K562 (cell line): ENCODE results near the gene KCTD17. TPM values are rescaled to one million over a fixed set of nuclear protein-coding genes. Genes with fewer than 3 reads are reported as not detected.

Experiments
- ATAC-seq: fragments of 200-7000 bp; cut with Tn5 transposase; 3 replicates; pipeline ENCODE4 v1.9.1; 2020; ENCODE audit warnings: moderate library complexity
- BruUV-seq: library from RNA; stranded (reverse); fragments of 400-500 nt; replicated peaks from 2 replicates; lab custom pipeline; 2021; lab: Mats Ljungman, UMichigan
- CTCF ChIA-PET: fragments of 300-600 bp; formaldehyde crosslinking; extraction: SDS; loops from one replicate; lab custom pipeline; 2021; ENCODE audit warnings: low intra/inter-chr PET ratio; lab: Yijun Ruan, JAX
- POLR2A ChIA-PET: fragments of 300-600, 350-650 bp; sonication (Branson Sonifier 250); formaldehyde crosslinking; extraction: SDS; loops from one replicate; lab custom pipeline; 2021; ENCODE audit warnings: antibody characterized with exemption, inconsistent platforms; lab: Yijun Ruan, JAX
- DNase-seq, 4 experiments: peaks; one replicate each; pipeline versions ENCODE4 v3.0.0 to v3.0.0-alpha.2; 2011 to 2018; ENCODE audit warnings: low spot score in 3 of 4, mixed read lengths in 3 of 4; ENCODE audit errors: extremely low read depth in 1 of 4
- FAIRE-seq: peaks from 2 replicates; lab custom pipeline; 2011; peaks lifted over from hg19 to GRCh38; lab: Jason Lieb, UNC
- H2AFZ ChIP-seq: 2 replicates; pipeline ENCODE4 v1.6.0; 2011; ENCODE audit warnings: low read depth, low read length, control low read depth, inconsistent platforms
- H3K27ac ChIP-seq: fragments of 200-600 bp; 3 replicates; pipeline ENCODE4 v1.8.0; 2011; ENCODE audit warnings: low read depth, mild to moderate bottlenecking, control low read depth, inconsistent platforms, low read length, moderate library complexity, mixed read lengths; ENCODE audit errors: extremely low read depth
- H3K27me3 ChIP-seq, 2 experiments: fragments of 300-600 bp in 1 of 2; 2 replicates in 1 of 2; 3 replicates in 1 of 2; pipeline versions ENCODE4 v1.6.0 to v1.8.0; 2011; ENCODE audit warnings: inconsistent platforms in 2 of 2, low read length in 2 of 2, mild to moderate bottlenecking in 1 of 2, mixed read lengths in 1 of 2, moderate library complexity in 1 of 2; ENCODE audit not compliant: control insufficient read depth in 2 of 2, insufficient read depth in 2 of 2
- H3K36me3 ChIP-seq: fragments of 300-600 bp; 3 replicates; pipeline ENCODE4 v1.8.0; 2011; ENCODE audit warnings: mild to moderate bottlenecking, low read length, inconsistent platforms; ENCODE audit not compliant: control insufficient read depth, insufficient read depth
- H3K4me1 ChIP-seq, 2 experiments: fragments of 200-600 bp in 1 of 2; replicated peaks in 1 of 2; 2 replicates in 1 of 2; 3 replicates in 1 of 2; pipeline versions ENCODE4 v1.5.1 to v1.8.0; 2011; ENCODE audit warnings: inconsistent platforms in 2 of 2, low read length in 2 of 2, mild to moderate bottlenecking in 1 of 2, mixed read lengths in 1 of 2, moderate library complexity in 1 of 2; ENCODE audit not compliant: control insufficient read depth in 2 of 2, insufficient read depth in 2 of 2
- H3K4me2 ChIP-seq: 2 replicates; pipeline ENCODE4 v1.6.1; 2011; ENCODE audit warnings: low read length, control low read depth, inconsistent platforms, mixed read lengths; ENCODE audit not compliant: insufficient read depth
- H3K4me3 ChIP-seq: fragments of 200-600 bp; sonication (generic), shearing (Covaris generic); 2 replicates; pipeline ENCODE4 v1.5.1; 2016; ENCODE audit warnings: control low read depth, inconsistent platforms
- H3K79me2 ChIP-seq: fragments of 200-600 bp; 3 replicates; pipeline ENCODE4 v1.8.0; 2011; ENCODE audit warnings: low read length, inconsistent platforms; ENCODE audit not compliant: control insufficient read depth, insufficient read depth
- H3K9ac ChIP-seq, 2 experiments: 2 replicates each; pipeline versions ENCODE4 v1.6.0 to v1.6.1; 2011; ENCODE audit warnings: low read depth in 2 of 2, low read length in 2 of 2, control low read depth in 1 of 2, inconsistent platforms in 1 of 2, mild to moderate bottlenecking in 1 of 2, mixed read lengths in 1 of 2; ENCODE audit not compliant: insufficient read depth in 1 of 2
- H3K9me1 ChIP-seq: one replicate; pipeline ENCODE4 v1.6.0; 2011; ENCODE audit warnings: inconsistent platforms, mild to moderate bottlenecking, low read length, moderate library complexity; ENCODE audit not compliant: control insufficient read depth, insufficient read depth
- H3K9me3 ChIP-seq: replicated peaks from 2 replicates; pipeline ENCODE4 v1.5.1; 2011; ENCODE audit warnings: low read depth, low read length, inconsistent platforms; ENCODE audit not compliant: control insufficient read depth, insufficient read depth
- H4K20me1 ChIP-seq: replicated peaks from 2 replicates; pipeline ENCODE4 v1.6.1; 2011; ENCODE audit warnings: low read length, inconsistent platforms, mixed read lengths; ENCODE audit not compliant: control insufficient read depth, insufficient read depth
- ARNT ChIP-seq, 2 experiments: fragments of 450-650 bp; IDR thresholded peaks; 2 replicates each; pipeline ENCODE4 v1.6.1; 2016; ENCODE audit warnings: mild to moderate bottlenecking in 1 of 2
- BACH1 ChIP-seq: fragments of 200-800 bp; sonication (Bioruptor generic); IDR thresholded peaks from 2 replicates; pipeline ENCODE4 v1.6.1; 2016; ENCODE audit warnings: missing genetic modification characterization, missing compliant biosample characterization
- CTCFL ChIP-seq: IDR thresholded peaks from 2 replicates; pipeline ENCODE4 v1.6.1; 2011; ENCODE audit warnings: borderline replicate concordance, low read depth, mild to moderate bottlenecking, moderate library complexity, low read length; ENCODE audit not compliant: insufficient read depth, poor library complexity, severe bottlenecking
- HDAC3 ChIP-seq: fragments of 450-650 bp; IDR thresholded peaks from 2 replicates; pipeline ENCODE4 v1.6.1; 2018; ENCODE audit warnings: borderline replicate concordance, mild to moderate bottlenecking, moderate library complexity; ENCODE audit not compliant: partially characterized antibody
- MECOM ChIP-seq: fragments of 250-450 bp; sonication (Bioruptor Pico); IDR thresholded peaks from 2 replicates; pipeline ENCODE4 v1.8.0; 2022; ENCODE audit warnings: inconsistent platforms
- NFIX ChIP-seq: fragments of 250-450 bp; sonication (Bioruptor Pico); IDR thresholded peaks from 2 replicates; pipeline ENCODE4 v1.4.0; 2020; ENCODE audit warnings: low read depth, mild to moderate bottlenecking, moderate library complexity
- RAD51 ChIP-seq: fragments of 450-650 bp; IDR thresholded peaks from 2 replicates; pipeline ENCODE4 v1.7.1; 2016; ENCODE audit warnings: low read depth, mild to moderate bottlenecking, borderline replicate concordance
- RERE ChIP-seq: sonication (generic); formaldehyde crosslinking; IDR thresholded peaks from 2 replicates; pipeline ENCODE4 v1.8.0; 2023; ENCODE audit warnings: missing genetic modification reagents, mild to moderate bottlenecking, borderline replicate concordance
- TAF7 ChIP-seq: fragments of 450-650 bp; IDR thresholded peaks from 2 replicates; pipeline ENCODE4 v1.6.1; 2016; ENCODE audit warnings: missing genetic modification characterization, missing compliant biosample characterization
- ZBTB26 ChIP-seq: fragments of 450-650 bp; formaldehyde crosslinking; IDR thresholded peaks from 2 replicates; pipeline ENCODE4 v1.4.0; 2022; ENCODE audit warnings: missing genetic modification characterization
- ZKSCAN3 ChIP-seq: fragments of 250-450 bp; sonication (Bioruptor Pico); IDR thresholded peaks from 2 replicates; pipeline ENCODE4 v1.4.0; 2020
- ZNF197 ChIP-seq: fragments of 200-800 bp; sonication (Bioruptor generic); IDR thresholded peaks from 2 replicates; pipeline ENCODE4 v1.6.1; 2016; ENCODE audit warnings: low read depth, missing genetic modification characterization, missing compliant biosample characterization
- WGBS: fragments of 100-300 bp; shearing (Covaris generic); methylation state at CpG from one replicate; pipeline ENCODE4 v1.1.6; 2016; ENCODE audit warnings: low coverage, mixed read lengths; ENCODE audit not compliant: insufficient coverage; ENCODE audit errors: missing lambda C conversion rate; 5-methylcytosine and 5-hydroxymethylcytosine counted together
- in situ Hi-C: fragments of 300-500 bp; cut with MboI; formaldehyde crosslinking; loops from 4 replicates; pipeline ENCODE4 v1.15.0; 2018; ENCODE audit warnings: inconsistent platforms, mixed read lengths
- intact Hi-C: fragments of 100-400 bp; cut with micrococcal nuclease; formaldehyde crosslinking; loops from 2 replicates; pipeline ENCODE4 v1.14.2; 2022
- polyA plus RNA-seq, 8 experiments: library from polyadenylated mRNA; depleted of rRNA in 4 of 8; stranded (reverse) in 5 of 8; unstranded in 3 of 8; fragments of >200 nt; fragmentation: Nextera tagmentation in 2 of 8; fragmentation: Illumina TruSeq in 1 of 8; extraction: Ambion mirVana in 2 of 8; extraction: Trizol in 1 of 8; gene quantifications; 2 replicates each; pipeline versions ENCODE4 v1.2.1 to v1.2.3, GENCODE V29; 2011 to 2014; ENCODE audit warnings: inconsistent platforms in 1 of 8, missing spikeins in 1 of 8
- total RNA-seq, 7 experiments: library from RNA; depleted of rRNA in 6 of 7; stranded (reverse); fragments of >200 nt in 6 of 7; fragmentation: Illumina TruSeq in 2 of 7; extraction: Trizol in 2 of 7; gene quantifications; 2 replicates each; pipeline versions ENCODE4 v1.2.1 to v1.2.3, GENCODE V29; 2011 to 2021; ENCODE audit warnings: low replicate concordance in 1 of 7

KCTD17 gene
- total and polyA plus RNA-seq, 9 of the 15 experiments (the other 6 are each of a cell fraction or from before 2014, with no cell fraction given) = 0.22 to 0.90 (median 0.49) TPM; not detected in 2

GRCh38 chr22:37057796-37058510, 6.4 kb downstream of the KCTD17 start:
- Histone ChIP-seq H3K9me3 (no peaks in the 10 kb centered on the region), H3K4me1 (peaks cover 0 to 13% of the 10 kb centered on the region in 2 experiments; a peak in 2 of 5 replicates), H4K20me1 (no peaks in the 10 kb centered on the region; the same call in 1 of the 2 replicates), H3K36me3 (no peaks in the 10 kb centered on the region), H3K9me1 (no peaks in the 10 kb centered on the region), H3K79me2 (no peaks in the 10 kb centered on the region), H3K4me3 (no peak overlapping the region), H2AFZ (no peak overlapping the region), H3K27me3 (peaks cover 13 to 81% of the 10 kb centered on the region in 2 experiments; a peak in 4 of 5 replicates), H3K9ac (no peak overlapping the region), H3K27ac (no peak overlapping the region), H3K4me2 (no peak overlapping the region)
- no peak for FAIRE-seq
- 9% methylated on average over 12 of the region's 12 CpGs for WGBS
- ATAC-seq = no peak
- intact Hi-C loops (no loop called here), in situ Hi-C loops (no loop called here)
- no TSS peak for BruUV-seq
- TF ChIP-seq BACH1 = no peak
- TF ChIP-seq ZNF197 = no peak
- TF ChIP-seq HDAC3 = no peak
- TF ChIP-seq TAF7 (tag) = no peak
- TF ChIP-seq ZKSCAN3 (CRISPR knock-in tag) = no peak
- no peak for TF ChIP-seq RERE (CRISPR knock-in tag)
- TF ChIP-seq MECOM (CRISPR knock-in tag) = no peak
- no peak for TF ChIP-seq NFIX (CRISPR knock-in tag)
- no peak for TF ChIP-seq CTCFL
- TF ChIP-seq ZBTB26 = no peak
- TF ChIP-seq RAD51 = no peak
- TF ChIP-seq ARNT (IDR thresholded peaks at IDR 0.05) = no peak
- DNase-seq = no peak
- POLR2A ChIA-PET = no interaction called here
- CTCF ChIA-PET = no interaction called here
